ENCODE data around the gene STOML2.

- TF ChIP-seq CTCF (IDR thresholded peaks at IDR 0.05; ENCODE audit: low read length) = peak; percentile 40; the same call in 1 of the 2 replicates
- no peak for TF ChIP-seq EZH2 (IDR thresholded peaks at IDR 0.05; ENCODE audit: borderline replicate concordance, low read length)
Observed at GRCh38 chr9:35071814-35072460, 31.0 kb downstream of the STOML2 start.
